HG03196 (cell line): Measurements from ENCODE around the gene C10orf143.

ENCODE experiments used
- ATAC-seq: cut with Tn5 transposase; IDR thresholded peaks from one replicate; pipeline ENCODE4 v1.9.1; 2021; ENCODE audit not compliant: unreplicated experiment

The C10orf143 gene

DNA sequence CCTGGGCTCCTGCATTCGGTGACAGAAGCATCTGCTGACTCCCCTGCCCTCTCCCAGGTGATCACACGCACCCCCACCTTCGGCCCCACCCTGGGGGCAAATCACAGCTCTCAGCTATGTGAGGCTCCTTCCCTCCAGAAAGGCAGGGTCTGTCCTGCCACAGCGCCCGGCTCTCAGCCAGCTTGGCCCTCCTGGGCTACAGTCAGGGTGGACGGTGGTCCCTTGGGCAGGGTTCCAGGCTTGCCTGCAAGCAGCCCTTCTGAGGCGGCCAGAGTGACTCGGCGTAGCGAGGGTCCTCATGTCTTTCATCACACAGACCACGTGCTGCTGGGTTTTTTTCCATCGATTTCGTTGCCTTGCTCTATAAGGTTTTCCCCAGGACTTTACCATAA lies 93.0 kb downstream of the C10orf143 start:
- no peak for ATAC-seq

DNA sequence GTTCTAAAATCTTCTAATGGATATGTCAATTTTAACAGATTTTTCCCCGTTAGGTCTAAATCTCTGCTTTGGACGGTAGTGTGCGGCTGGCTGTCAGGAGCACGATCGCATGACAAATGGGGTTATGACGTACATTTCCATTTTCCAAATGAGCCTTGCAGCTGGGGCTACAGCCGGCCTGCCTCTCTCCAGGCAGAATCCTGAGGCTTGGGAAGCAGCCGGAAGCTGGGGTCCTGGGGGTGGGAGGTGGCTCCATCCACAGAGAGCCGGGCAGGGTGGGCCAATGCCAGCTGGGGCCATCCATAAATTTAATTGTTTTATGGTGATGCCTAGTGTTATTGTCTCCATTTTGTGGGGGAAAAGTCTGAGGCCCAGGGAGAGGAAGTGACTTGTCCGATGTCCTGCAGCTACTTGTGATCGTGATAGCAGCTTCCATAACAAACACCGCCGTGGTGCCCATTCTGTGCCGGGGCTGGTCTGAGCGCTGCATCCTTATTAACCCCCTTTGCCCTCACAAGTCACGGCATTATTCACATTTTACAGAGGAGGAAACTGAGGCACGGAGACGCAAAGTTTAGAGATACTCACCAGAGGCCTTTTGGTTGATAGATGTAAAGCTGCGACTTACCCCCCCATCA lies 93.5 kb downstream of the C10orf143 start:
- ATAC-seq: no peak

DNA sequence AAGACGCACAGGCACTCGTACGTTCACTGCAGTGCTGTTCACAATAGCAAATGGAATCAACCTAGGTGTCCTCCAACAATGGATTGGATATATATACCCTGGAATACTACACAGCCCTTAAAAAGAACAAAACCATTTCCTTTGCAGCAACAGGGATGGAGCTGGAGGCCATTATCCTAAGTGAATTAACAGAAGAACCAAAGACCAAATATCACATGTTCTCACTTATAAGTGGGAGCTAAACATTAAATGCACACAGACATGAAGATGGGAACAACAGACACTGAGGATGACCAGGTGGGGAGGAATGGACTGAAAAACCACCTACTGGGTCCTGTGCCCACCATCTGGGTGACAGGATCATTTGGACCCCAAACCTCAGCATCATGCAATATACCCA lies 94.5 kb downstream of the C10orf143 start:
- ATAC-seq: no peak

DNA sequence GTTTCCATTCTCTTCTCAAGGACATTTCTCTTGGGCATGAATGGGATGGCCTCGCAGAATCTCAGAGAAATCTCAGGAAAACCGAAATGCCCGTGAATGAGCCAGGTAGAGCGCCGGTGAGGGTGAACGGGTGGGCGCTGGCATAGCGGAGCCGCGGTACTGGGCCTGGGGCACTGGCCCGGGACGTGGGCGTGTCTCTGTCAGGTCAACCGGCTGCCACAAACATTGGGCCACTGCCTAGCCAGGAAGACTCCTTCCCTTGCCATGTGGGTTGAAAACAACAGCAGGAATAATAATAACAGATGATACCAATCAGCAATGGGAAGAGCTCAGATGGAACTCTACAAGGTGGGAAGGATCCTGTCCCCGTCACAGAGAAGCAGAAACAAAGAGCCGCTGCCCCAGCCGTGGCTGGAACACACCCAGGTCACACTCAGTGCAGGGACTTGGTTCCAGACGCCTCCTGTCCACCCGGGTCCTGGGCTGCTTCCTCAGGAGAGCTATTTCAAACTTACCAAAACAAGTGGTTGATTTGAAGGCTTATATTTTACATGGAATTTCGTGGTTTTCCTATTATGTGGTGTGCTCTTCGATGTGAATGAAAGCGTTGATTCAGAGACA lies 95.4 kb downstream of the C10orf143 start:
- ATAC-seq: no peak

DNA sequence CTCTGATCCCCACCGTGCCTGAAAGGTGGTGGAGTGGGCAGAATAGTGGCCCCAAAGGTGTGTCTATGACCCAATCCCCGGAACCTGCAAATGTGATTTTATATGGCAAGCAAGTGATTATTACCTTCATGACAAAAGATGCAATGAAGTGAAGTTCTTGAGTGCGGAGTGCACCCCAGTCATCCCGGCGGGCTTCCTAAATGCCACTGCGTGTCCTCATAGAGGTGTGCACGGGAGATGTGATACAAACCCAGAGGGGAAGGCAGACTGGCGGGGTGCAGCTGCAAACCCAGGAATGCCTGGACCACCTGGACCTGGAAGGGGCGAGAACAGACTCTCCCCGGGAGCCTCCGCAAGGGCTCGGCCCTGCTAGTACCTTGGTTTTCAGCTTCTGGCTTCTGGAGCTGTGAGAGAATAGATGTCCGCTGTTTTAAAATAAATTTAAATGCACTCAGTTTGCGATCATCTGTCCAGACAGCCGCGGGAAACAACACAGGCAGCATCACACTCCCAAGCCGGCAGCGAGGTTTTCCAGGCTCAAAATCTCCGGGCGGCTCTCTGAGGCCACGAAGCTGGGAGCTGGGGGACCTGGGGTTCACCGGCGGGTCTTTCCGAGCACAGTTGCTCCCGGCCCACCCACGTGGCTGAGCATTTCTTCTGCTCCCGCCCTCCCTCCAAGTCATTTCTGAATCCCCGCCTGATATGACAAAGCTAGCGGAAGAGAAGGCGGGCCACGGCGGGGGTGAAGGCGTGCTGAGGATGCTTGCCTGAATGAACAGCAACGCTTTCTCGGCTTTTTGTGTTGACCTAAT lies 96.2 kb downstream of the C10orf143 start:
- no peak for ATAC-seq
